NCI-H128 (cell line): ENCODE data around the gene PTEN.

ENCODE experiments used
- DNase-seq: peaks from one replicate; lab custom pipeline; 2025; ENCODE audit not compliant: unreplicated experiment; lab: John Stamatoyannopoulos, UW

PTEN gene

DNA sequence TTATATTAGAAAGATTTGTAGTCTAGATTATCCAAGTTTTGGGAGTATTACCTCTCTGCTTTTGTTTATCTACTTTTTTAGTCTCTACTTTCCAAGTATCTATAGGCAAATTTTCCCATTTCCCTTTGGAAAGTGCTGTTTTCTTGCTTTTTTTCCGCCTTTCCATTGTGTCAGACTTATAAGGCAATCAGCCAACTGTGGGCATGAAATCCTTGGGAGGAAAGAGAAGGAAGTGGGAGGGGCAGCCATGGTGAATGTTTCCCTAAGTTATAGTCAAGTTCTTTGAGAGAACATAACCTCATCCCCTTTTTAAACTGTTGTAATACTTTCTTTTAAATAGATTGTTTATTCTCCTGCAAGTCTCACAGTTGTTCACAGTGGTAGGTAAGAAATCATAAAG is 52.6 kb downstream of the PTEN start:
- no peak for DNase-seq

DNA sequence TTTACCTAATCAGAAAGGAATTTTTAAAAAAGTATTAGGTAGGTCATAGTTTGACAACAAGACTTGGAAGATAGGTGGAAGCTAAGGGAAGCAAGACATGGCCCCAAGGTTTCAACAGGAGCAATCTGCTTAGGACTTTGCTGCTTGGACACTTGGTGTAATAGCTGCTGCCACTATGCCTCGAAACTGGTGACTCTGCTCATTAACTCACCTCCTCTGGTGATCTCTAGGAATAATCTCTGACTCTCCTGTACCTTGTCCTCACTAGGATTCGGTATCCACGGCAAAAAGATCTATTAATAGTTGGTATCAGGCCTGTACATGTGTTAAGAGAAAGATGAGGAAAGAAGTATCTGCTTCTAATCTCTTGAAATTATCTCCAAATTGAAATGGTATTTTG is 53.1 kb downstream of the PTEN start:
- no peak for DNase-seq

DNA sequence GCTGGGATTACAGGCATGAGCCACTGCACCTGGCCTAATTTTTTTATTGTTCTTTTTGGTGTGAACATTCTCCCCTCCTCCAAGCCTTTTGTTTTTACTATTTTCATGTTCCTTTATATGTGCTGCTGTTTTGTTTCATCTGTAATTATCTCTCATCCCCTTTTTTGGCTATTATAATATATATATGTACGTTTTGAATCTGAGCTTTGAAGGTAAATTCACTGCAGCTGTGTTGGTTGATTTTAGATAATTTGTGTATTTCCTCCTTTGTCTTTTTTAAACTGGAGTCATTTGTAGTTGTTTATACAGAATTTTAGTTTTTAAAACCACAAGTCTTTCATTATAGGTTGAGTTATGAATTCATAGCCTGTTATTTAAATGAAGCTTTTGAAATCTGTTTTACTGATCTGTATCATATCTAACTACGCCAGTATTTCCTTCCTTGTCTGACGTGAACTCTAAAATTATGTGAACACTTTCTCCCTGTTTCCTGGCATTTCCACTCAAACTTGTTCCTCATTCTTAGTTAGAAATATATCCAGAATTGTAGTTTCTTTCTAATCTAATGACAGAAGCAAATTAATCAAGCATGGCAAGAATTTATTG is 54.9 kb downstream of the PTEN start:
- no peak for DNase-seq

DNA sequence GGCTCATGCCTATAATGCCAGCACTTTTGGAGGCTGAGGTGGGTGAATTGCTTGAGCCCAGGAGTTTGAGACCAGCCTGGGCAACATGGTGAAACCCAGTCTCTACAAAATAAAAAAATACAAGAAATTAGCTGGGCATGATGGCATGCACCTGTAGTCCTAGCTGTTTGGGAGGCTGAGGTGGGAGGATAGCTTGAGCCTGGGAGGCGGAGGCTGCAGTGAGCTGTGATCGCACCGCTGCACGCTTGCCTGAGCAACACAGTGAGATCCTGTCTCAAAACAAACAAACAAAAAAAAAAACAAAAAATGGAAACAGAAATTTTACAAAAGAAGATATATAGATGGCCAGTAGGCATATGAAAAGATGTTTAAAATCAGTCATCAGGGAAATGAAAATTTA is 57.1 kb downstream of the PTEN start:
- no peak for DNase-seq

DNA sequence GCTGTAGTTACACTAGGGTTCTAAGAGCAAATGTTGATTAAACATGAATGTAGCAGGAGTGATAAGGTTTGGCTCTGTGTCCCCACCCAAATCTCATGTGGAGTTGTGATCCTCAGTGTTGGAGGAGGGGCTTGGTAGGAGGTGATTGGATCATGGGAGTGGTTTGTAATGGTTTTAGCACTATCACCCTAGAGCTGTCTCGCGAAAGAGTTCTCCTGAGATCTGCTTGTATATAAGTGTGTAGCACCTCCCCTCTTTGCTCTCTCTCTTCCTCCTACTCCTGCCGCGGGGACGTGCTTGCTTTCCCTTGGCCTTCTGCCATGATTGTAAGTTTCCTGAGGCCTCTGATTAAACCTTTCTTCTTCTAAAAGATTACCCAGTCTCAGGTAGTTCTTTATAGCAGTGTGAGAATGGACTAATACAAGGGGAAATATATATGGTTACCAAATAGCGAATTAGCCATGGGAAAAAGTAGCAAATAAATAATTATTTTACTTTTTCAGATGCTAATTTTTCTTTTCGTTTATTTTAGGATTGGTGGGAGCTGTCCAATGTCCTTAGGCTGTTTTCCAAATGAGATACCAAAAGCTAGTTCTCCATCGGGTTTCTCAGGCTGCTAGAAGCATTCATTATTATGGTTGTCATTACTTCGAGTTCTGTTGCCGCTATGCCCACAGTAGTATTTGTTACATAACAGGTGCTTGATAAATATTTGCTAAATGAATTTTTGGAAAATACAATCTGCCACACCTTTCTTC is 58.7 kb downstream of the PTEN start:
- no peak for DNase-seq

DNA sequence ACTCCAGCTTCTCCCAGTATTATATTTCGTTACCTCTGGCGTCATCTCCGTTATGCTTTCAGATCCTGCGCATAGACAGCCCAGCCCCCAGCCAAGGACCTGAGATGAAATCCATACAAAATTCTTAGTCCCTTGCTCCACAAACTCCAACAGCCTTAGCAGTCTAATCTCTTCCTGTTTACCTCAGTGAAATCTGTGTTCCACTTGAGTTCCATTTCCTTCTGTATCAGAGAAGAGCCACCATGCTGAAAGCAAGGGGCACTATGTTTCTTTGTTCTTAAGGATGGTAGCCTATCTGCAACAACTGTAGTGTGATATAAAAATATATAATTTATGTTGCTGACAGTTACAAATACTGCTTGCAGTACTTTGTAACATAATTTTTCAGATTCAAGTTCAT is 59.8 kb downstream of the PTEN start:
- DNase-seq, result no peak

DNA sequence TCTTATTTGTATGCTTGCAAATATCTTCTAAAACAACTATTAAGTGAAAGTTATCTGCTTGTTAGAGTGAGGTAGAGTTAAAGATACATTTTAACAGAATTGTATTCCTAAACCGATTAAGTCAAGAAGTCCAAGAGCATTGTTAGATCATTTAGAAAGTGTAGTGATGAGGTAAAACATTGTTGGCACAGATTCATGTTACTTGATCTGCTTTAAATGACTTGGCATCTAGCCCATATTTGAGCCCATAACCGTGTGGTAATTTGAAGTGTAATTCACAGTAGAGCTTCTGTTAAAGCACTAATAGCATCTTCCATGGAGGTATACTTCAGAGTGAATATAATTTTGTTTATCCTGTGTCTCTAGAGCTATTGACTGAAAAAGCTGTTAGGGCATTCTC is 62.1 kb downstream of the PTEN start:
- DNase-seq, result peak; percentile 81

DNA sequence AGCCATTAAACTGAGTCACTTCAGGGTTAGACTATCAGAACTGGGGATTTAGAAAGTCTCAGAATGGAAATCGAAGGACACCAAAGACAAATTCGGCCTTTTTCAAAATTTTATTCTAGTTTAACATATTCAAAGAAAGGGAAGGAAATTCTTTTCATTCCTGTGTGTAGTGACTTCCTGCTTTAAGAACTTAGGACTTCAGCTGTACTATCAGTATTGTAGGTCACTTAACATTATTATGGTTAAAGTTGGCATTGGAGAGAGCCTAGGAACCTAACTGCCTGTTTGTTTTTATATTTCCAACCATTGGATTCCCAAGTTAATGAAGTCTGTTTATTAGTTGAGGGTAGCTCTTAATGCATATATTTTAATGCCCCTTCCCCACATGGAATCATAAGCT is 63.7 kb downstream of the PTEN start:
- no peak for DNase-seq

DNA sequence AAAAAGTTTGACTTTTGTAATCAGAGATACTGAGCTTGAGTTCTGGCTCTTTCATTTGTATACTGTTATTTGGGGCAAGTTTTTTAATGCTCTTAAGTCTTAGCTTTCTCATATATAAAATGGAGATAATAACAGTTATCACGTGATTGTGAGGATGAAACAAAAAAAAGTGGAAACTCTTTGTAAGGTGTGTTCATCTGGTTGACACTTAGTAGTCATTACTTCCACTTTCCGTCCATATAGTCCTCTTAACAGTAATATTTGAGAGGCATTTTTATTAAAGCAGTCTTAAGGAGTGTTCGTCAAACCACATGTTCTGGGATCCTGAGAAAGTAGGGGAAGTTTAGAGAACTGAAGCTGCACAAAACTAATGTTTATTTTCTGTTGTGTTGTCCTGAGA is 65.6 kb downstream of the PTEN start:
- DNase-seq, result no peak

DNA sequence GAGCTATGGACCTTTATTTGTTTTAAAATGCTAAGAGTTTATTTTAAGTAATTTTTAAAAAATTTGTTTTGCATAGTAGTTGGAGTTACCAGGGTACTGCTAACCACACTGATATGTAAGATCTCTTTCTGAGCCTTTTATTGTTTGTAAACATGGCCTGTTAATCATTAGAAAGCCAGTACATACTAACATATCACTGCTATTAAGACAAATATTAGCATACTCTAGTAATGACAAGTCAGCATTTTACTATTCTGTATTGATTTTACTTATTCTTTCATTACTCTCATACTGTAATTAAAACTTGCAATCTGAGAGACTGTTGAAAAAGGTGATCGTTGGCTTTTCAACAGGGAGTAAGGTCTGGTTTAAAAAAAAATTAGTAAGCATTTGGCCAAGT is 66.7 kb downstream of the PTEN start:
- no peak for DNase-seq

DNA sequence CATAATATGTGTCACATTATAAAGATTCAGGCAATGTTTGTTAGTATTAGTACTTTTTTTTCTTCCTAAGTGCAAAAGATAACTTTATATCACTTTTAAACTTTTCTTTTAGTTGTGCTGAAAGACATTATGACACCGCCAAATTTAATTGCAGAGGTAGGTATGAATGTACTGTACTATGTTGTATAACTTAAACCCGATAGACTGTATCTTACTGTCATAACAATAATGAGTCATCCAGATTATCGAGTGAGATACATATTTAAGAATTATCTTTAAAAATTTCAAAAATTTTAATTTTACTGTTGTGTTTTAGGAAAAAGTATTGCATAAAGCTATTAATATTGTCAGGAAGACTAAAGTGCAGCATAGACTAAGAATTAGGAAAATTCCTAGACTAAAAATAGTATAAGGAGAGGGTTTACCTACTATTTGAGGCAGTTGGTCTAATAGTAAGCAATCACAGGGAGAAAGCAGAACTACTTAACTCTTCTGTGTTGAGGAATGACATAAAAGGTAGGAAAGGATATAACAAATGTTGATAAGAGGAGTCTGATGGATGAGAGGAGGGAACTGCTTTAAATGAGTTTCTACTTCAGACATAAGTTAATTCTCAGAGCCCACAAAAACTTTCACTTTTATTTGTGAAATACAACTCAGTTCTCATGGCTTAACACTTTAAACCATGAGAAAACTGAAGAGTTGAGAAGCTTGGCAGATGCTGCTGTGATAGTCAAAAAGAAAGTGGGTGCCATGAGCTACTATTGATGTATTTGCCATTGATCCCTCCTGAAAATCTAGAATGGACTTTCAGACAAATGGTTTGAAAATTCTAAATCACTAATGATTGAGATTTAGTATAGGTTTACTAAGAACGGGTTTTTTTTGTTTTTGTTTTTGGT is 67.8 kb downstream of the PTEN start:
- no peak for DNase-seq

DNA sequence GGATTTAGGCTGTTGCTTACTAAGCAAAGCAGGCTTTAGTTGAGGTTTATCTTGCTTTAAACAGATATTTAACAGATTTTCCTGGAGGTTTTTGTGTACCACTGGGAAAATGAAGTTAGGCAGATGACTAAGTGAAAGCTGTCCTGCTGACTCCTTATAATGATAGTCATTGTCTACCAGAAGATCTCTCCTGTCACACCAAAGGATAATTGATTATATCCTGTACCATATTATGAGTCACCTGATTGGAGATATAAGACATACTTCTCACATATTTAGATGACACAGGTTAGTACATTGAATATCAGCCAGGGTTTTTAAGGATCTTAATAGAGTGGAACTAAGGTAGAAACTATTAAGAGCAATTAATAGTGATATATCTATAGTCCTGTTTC is 68.4 kb downstream of the PTEN start:
- DNase-seq, result no peak

DNA sequence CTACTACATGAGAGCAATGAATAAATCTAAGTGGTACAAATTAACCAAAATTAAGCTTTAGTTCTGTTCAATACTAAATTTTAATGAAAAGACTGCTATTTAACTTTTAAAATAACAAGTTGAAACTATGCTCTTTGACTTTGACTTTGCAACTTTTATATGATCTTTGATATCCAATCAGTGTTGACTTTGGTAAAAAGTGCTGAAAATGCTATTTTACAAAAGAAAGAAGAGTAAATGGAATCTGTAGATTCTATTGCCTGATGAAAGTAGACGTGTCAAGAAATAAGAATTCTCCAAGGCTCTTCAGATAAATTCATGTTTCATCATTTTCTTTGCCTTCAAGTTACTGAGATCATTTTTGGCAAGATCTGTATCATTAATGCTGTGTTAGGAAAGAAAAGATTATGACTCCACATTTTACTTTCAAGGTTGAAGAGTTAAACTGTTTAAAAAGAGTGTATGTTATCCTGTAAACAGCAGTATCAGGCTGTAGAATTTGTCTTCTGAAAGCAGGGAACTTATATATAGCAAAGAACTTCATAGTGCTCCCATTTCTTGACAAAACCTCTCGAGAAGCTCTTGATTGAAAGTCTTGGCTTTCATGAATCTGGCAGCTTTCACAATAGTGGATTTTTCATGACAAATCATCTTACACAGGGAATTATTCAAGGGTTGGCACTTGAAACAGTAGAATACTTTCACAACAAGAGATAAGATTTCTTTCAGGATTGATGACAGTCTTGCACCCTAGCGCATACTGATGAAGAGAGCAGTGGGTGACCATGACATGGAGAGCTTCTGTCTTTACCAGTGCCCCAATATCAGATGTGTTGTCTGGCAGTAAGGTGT is 72.1 kb downstream of the PTEN start:
- DNase-seq, result no peak

DNA sequence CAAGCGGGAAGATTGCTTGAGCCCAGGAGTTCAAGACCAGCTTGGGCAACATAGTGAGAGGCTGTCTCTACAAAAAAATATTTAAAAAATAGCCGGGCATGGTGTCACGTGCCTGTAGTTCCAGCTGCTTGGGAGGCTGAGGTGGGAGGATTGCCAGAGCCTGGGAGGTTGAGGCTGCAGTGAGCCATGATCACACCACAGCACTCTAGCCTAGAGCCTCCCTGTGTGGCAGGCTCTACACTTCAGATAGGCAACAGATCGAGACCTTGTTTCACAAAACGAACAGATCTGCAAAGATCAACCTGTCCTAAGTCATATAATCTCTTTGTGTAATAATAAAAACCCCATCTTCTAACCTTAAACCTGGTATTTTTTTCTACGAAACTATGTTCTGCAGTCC is 76.8 kb downstream of the PTEN start:
- DNase-seq, result no peak

DNA sequence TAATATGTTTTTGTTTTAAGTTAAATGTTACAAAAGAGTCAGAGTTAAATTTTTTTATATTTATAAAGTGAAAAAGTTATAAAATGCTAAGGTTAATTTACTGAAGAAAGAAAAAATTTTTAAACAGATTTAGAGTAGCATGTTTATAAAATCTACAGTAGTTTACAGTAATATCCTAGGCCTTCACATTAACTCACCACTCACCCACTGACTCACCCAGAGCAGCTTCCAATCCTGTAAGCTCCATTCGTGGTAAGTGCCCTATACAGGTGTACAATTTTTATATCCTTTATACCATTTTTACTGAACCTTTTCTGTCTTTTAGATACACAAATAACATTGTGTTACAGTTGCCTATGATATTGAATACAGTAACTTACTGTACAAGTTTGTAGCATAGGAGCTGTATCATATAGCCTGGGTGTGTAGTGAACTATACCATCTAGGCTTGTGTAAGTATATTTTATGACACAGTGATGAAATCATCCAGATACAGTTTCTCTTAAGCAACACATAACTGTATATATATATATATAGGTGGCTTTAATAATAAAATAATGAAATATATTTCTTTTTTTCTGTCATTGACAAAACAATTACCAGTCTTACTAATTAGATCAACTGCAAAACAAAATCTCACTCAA is 79.6 kb downstream of the PTEN start:
- DNase-seq, result no peak

DNA sequence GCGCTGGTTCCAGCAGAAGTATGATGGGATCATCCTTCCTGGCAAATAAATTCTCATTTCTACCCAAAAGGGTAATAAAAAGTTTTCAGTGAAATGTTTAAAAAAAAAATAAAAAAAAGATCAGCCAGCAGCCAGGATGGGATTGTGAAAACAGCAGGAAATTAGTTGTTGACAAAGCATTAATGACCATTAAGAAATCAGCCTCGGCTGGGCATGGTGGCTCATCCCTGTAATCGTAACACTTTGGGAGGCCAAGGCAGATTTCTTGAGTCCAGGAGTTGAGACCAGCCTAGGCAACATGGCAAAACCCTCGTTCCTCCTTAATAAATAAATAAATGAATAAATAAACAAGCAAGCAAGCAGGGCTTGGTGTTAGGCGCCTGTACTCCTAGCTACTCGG is 82.6 kb downstream of the PTEN start:
- DNase-seq, result no peak

DNA sequence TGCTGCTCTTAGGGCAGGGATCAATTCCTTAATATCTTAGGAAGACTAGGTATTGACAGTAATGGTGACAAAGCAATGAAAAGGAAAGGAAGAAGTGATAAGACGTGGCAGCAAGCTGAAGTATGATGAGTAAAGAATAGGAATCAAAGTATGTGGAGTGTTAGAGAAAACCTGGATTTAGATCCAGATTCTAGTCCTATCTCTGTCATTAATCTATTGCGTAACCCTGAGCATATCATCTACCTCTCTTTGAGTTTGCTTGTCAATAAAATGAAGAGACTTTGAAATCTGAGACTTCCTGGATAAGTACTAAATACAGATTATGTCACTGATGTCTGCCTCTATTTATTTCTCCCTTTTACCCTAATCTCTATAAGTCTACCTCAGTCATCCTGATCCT is 89.2 kb downstream of the PTEN start:
- no peak for DNase-seq

DNA sequence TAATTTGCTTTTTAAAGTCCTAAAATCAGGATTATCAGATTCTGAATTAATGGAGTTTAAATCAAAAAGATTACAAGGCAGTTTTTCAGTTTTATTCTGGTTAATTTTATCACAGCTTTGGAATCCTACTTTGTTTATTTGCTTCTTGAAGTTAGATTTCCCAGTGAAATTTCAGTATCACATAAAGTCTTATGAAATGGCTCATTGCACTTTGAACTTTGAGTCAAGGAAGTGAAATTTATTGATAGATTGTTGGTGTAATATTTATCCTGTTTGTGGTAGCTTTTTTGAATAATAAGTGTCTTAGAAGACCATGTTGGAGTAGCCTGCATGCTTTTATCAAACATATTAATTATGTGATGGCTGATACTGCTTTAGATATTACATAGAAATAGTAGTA is 92.6 kb downstream of the PTEN start:
- DNase-seq, result no peak

DNA sequence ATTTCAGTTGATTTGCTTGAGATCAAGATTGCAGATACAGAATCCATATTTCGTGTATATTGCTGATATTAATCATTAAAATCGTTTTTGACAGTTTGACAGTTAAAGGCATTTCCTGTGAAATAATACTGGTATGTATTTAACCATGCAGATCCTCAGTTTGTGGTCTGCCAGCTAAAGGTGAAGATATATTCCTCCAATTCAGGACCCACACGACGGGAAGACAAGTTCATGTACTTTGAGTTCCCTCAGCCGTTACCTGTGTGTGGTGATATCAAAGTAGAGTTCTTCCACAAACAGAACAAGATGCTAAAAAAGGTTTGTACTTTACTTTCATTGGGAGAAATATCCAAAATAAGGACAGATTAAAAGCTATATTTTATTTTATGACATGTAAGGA is 94.3 kb downstream of the PTEN start:
- no peak for DNase-seq

DNA sequence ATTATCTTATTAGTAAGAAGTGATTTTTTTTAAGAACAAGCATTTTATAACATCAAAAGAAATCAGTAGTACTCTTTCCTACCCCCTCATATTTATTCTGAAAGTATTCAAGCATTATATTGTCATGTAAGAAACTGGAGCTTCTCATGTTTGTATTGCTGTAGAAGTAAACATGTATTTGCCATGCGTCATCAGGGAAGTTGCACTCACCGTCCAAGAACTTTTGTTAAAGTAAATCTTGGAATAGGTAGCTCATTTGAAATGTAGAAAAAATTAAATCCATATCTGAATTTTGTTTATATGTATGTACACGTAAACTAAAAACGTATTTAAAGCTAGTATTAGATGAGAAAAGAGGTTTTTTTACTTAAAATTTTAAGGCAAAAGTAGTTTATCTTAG is 96.8 kb downstream of the PTEN start:
- DNase-seq, result no peak

DNA sequence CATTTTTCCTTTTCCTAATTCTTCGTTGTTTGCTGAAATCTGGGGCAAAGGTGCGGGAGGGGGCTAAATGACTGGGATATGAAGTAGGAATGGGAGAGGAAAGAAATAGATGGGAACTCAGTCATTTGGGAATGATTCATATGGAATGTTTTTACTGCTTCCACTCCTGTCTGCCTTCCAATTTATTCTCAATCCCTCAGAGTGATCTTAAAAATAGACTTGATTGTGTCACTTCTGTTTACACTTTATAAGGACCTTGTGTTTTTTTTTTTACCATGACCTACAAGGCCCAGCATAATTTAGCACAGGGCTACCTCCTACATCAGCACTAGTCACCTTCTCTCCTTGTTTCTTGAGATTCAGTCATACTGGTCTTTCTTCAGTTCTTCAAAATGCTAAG is 97.9 kb downstream of the PTEN start:
- no peak for DNase-seq
